Aorta (tissue), 5 donors: ENCODE measurements around the gene COL7A1. TPM values are rescaled to one million over a fixed set of nuclear protein-coding genes. Genes with fewer than 3 reads are reported as not detected.

Source experiments
- ATAC-seq: fragments of 200-7000 bp; cut with Tn5 transposase; one replicate; pipeline ENCODE4 v1.9.1; 2022; ENCODE audit warnings: moderate library complexity; ENCODE audit not compliant: low FRiP score
- DNase-seq, 2 donors: peaks; one replicate each; pipeline ENCODE4 v3.0.0-alpha.2; 2020
- H3K27ac ChIP-seq, 2 donors: one replicate each; pipeline ENCODE4 v1.5.1; 2013; ENCODE audit warnings: low read length in 2 of 2, mild to moderate bottlenecking in 2 of 2, moderate library complexity in 2 of 2, control low read depth in 1 of 2, inconsistent platforms in 1 of 2, low read depth in 1 of 2
- H3K27me3 ChIP-seq, 2 donors: one replicate each; pipeline ENCODE4 v1.6.1; 2013; ENCODE audit warnings: control low read depth in 1 of 2, low read length in 1 of 2, mild to moderate bottlenecking in 1 of 2, moderate library complexity in 1 of 2; ENCODE audit not compliant: insufficient read depth in 2 of 2, control insufficient read depth in 1 of 2
- H3K36me3 ChIP-seq, 2 donors: one replicate each; pipeline ENCODE4 v1.6.1; 2013; ENCODE audit warnings: control low read depth in 1 of 2, low read length in 1 of 2, mild to moderate bottlenecking in 1 of 2; ENCODE audit not compliant: insufficient read depth in 2 of 2, control insufficient read depth in 1 of 2
- H3K4me1 ChIP-seq, 2 donors: one replicate each; pipeline ENCODE4 v1.6.1; 2013; ENCODE audit warnings: low read length in 2 of 2, control low read depth in 1 of 2, mild to moderate bottlenecking in 1 of 2, moderate library complexity in 1 of 2; ENCODE audit not compliant: insufficient read depth in 2 of 2, control insufficient read depth in 1 of 2
- H3K4me3 ChIP-seq, 2 donors: one replicate each; pipeline ENCODE4 v1.5.1; 2013; ENCODE audit warnings: low read length in 2 of 2, control low read depth in 1 of 2, mild to moderate bottlenecking in 1 of 2
- H3K9me3 ChIP-seq: one replicate; pipeline ENCODE4 v1.6.1; 2013; ENCODE audit warnings: mild to moderate bottlenecking, low read length; ENCODE audit not compliant: control insufficient read depth
- WGBS, 2 donors: extraction: QIAGEN DNeasy Blood & Tissue Kit; methylation state at CpG; one replicate each; pipeline ENCODE4 v1.1.7; 2013; 5-methylcytosine and 5-hydroxymethylcytosine counted together
- intact Hi-C, 2 donors: fragments of 100-400 bp; cut with DNase I; formaldehyde crosslinking; loops; one replicate each; pipeline versions ENCODE4 v1.14.2 to v1.15.0; 2022
- polyA plus RNA-seq, 2 donors: library from polyadenylated mRNA; stranded (reverse); fragments of 200-250 nt; gene quantifications; one replicate each; pipeline ENCODE4 v1.2.3, GENCODE V29; 2013
- total RNA-seq, 2 donors: library from RNA; stranded (reverse); fragmentation: NEBNext Ultra II Directional; extraction: Animal tissue kit (Norgen Biotek cat#: 25700); gene quantifications; one replicate each; pipeline ENCODE4 v1.2.1, GENCODE V29; 2021
- donor health status: healthy with polysubstance abuse.
- donor health status: Bipolar disorder and iron deficiency.
- donor health status: DM: no; HTN: no; CAD: no.
- donor health status: DM: no; HTN: no; CAD: no.
- donor health status: DM: yes; HTN: yes; CAD: no.

The COL7A1 gene
- total and polyA plus RNA-seq, 4 donors, result 3.9 to 217 (median 6.0) TPM

DNA sequence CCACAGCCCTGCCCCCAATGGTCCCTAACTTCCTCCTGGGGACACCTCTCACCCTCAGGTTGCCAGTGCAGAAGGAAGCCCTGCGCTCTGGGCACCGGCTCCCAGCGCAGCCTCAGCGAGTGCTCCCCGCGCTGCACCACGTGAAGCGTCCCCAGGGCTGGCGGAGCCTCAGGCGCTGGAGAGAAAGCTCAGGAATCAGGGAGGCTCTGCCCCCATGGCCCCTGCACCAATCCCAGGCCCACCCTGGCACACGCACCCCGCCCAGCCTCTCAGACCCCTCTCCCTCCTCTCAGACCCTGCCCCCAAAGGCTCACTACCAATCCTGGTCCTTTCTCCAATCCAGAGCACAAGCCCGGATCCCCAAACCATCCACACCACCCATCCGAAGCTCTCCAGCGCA, 6.9 kb downstream of the COL7A1 start:
- DNase-seq, result no peak
- no peak overlapping the region for H3K4me3 ChIP-seq
- H3K36me3 ChIP-seq, result no peaks in the 10 kb centered on the region
- intact Hi-C loops, result no loop called here
- H3K4me1 ChIP-seq, result no peaks in the 10 kb centered on the region
- H3K9me3 ChIP-seq, result no peaks in the 10 kb centered on the region
- H3K27me3 ChIP-seq, result no peaks in the 10 kb centered on the region
- no peak for ATAC-seq
- H3K27ac ChIP-seq, result no peak overlapping the region
- 82 to 83% methylated on average over 15 of the region's 15 CpGs for WGBS, 2 donors

DNA sequence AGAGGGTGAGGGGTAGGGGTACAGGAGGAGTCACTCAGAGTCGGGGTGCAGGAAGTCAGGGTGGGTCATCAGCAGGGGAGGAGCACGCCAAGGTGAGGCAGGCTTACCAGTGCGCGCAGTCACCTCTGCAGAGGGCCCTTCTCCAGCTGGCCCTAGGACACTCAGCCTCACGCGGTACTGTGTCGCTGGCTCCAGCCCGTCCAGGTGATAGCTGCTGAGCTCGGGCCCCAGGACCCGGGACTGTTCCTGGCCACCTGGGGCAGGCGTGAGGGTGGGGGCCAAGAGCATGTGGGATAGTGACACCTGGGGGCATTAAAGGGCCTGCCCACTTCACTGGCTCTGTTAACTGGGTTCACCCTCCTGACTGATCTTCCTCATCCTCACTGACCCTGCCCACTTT, 7.4 kb downstream of the COL7A1 start:
- no peak for DNase-seq
- ATAC-seq, result no peak
- Histone ChIP-seq H3K9me3 (no peaks in the 10 kb centered on the region), H3K27ac (no peak overlapping the region), H3K27me3 (no peaks in the 10 kb centered on the region), H3K36me3 (no peaks in the 10 kb centered on the region), H3K4me3 (no peak overlapping the region), H3K4me1 (no peaks in the 10 kb centered on the region)
- intact Hi-C loops, result no loop called here
- 83 to 90% methylated on average over 10 to 11 of the region's 11 CpGs for WGBS, 2 donors

DNA sequence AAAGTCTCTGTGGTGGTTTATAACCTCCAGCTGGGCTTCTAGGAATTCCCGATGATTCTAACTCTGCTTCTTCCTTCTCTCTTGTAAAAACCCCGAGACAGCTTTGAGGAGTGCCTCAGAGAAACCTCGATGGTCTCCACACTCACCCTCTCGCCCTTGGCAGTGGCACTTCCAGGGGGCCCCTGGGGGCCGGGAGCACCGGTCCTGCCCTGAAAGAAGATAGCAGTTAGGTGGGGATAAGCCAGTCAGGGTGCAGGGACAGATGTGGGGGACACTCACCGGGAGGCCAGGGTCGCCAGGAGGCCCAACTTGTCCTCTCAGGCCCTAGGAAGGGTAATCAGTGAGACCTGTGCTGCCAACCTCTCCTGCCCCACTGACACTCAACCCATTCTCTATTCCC, 9.7 kb downstream of the COL7A1 start:
- no peak for DNase-seq
- intact Hi-C loops, result no loop called here
- no peak for ATAC-seq
- Histone ChIP-seq H3K36me3 (no peaks in the 10 kb centered on the region), H3K27ac (no peak overlapping the region), H3K4me1 (no peaks in the 10 kb centered on the region), H3K27me3 (no peaks in the 10 kb centered on the region), H3K9me3 (no peaks in the 10 kb centered on the region), H3K4me3 (no peak overlapping the region)
- WGBS, 2 donors, result 81 to 85% methylated on average over 8 of the region's 8 CpGs

DNA sequence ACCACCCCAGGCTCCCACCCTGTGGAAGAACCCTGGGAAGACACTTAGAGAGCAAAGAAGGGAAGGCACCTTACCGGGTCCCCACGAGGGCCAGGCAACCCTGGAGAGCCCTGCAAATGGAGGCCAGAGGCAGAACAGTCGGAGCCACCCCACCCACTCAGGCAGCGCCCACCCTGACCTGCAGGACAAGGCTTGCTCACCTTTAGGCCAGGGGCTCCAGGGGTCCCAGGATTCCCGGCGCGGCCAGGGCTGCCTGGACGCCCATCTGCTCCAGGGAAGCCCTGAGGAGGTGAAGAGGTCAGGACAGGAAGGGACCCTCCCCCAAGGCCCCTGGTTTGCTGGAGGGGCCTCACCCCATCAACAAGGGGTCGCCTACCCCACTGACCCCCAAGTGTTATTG, 10.3 kb downstream of the COL7A1 start:
- DNase-seq, result no peak
- ATAC-seq, result no peak
- no peaks in the 10 kb centered on the region for H3K9me3 ChIP-seq
- intact Hi-C loops, result no loop called here
- H3K27me3 ChIP-seq, result no peaks in the 10 kb centered on the region
- H3K4me3 ChIP-seq, result no peak overlapping the region
- H3K4me1 ChIP-seq, result no peaks in the 10 kb centered on the region
- 90 to 91% methylated on average over 9 of the region's 9 CpGs for WGBS, 2 donors
- no peaks in the 10 kb centered on the region for H3K36me3 ChIP-seq
- H3K27ac ChIP-seq, result no peak overlapping the region

DNA sequence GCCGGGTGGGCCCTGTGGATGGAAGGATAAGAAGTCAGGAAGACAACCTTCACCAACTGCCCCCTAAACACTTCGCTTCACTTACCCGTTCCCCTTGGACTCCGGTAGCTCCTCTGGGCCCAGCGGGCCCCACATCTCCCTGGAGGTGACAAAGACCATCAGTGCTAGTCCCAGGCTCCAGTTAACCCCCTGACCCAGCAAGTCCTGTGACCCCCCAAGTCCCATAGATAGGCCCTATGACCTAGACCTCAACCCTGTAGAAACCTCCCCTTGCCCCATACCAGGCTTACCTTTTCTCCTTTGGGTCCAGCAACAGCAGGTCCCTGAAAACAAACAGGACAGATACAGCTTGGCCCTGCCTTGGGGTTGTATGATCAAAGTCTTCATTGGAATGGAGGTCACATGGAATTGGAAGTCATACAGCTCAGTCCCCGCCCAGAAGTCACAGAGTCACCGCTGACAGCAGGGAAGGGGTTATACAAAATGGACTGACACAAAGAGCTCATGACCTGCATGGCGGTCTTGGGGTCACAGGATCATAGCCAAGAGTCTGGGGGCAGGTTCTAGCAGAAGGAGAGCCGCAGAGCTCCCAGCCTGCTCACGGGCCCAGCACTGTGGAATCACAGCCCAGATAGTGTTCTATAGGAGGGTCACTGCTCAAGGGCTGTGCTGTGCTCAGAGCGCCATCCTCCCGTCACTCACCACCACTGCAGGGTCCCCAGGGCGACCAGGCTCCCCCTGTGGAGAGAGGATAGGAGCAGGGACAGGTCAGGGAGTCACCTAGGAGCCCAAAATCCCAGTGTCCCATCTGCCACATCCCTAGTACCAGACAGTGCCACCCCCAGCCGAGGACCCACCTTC, 13.3 kb downstream of the COL7A1 start:
- H3K36me3 ChIP-seq, result no peaks in the 10 kb centered on the region
- H3K9me3 ChIP-seq, result no peaks in the 10 kb centered on the region
- intact Hi-C loops, result no loop called here
- H3K4me3 ChIP-seq, result no peak overlapping the region
- 92 to 95% methylated on average over 14 of the region's 14 CpGs for WGBS, 2 donors
- no peaks in the 10 kb centered on the region for H3K4me1 ChIP-seq
- no peak overlapping the region for H3K27ac ChIP-seq
- DNase-seq, result no peak
- ATAC-seq, result no peak
- no peaks in the 10 kb centered on the region for H3K27me3 ChIP-seq

DNA sequence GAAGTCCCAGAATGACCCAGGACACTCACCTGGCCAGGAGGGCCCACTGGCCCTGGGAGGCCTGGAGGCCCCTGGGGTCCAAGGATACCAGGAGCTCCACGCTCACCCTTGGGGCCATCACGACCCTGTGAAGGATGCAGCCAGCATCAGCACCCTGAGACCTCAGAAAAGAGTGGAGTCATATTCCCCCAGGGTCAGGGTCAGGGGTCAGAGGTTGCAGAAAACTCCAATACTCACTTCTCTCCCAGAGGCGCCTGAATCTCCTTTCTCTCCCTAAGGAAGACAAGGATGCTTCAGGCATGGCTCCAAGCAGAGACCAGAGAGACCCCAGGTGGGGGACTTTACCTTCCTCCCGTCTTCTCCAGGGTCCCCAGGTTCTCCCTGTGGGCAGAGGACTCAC, 18.5 kb downstream of the COL7A1 start:
- Histone ChIP-seq H3K27me3 (no peaks in the 10 kb centered on the region), H3K27ac (no peak overlapping the region), H3K4me1 (no peaks in the 10 kb centered on the region), H3K9me3 (no peaks in the 10 kb centered on the region), H3K4me3 (no peak overlapping the region), H3K36me3 (no peaks in the 10 kb centered on the region)
- DNase-seq (no peak), ATAC-seq (no peak)
- WGBS, 2 donors, result 87% methylated on average over 4 of the region's 4 CpGs
- intact Hi-C loops, result no loop called here

DNA sequence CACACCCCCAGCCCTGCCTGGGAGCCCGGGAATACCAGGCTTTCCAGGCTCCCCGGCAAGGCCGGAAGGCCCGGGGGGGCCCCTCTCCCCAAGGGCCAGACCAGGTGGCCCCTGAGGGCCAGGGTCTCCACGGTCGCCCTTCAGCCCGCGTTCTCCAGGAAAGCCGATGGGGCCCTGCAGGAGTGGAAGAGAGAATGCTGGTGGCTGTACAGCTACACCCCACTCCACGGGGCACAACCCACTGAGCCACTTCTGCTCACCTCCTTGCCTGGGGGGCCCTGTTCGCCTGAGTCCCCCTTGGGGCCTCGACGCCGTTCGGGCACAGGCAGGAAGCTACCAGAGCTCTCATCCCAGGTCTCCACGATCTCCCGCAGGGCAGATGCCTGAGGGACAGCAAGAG, 19.8 kb downstream of the COL7A1 start:
- no peaks in the 10 kb centered on the region for H3K27me3 ChIP-seq
- no peaks in the 10 kb centered on the region for H3K36me3 ChIP-seq
- H3K9me3 ChIP-seq, result no peaks in the 10 kb centered on the region
- DNase-seq (no peak), ATAC-seq (no peak)
- H3K4me1 ChIP-seq, result no peaks in the 10 kb centered on the region
- 89 to 90% methylated on average over 17 of the region's 17 CpGs for WGBS, 2 donors
- intact Hi-C loops, result no loop called here
- H3K27ac ChIP-seq, result no peak overlapping the region
- H3K4me3 ChIP-seq, result no peak overlapping the region

DNA sequence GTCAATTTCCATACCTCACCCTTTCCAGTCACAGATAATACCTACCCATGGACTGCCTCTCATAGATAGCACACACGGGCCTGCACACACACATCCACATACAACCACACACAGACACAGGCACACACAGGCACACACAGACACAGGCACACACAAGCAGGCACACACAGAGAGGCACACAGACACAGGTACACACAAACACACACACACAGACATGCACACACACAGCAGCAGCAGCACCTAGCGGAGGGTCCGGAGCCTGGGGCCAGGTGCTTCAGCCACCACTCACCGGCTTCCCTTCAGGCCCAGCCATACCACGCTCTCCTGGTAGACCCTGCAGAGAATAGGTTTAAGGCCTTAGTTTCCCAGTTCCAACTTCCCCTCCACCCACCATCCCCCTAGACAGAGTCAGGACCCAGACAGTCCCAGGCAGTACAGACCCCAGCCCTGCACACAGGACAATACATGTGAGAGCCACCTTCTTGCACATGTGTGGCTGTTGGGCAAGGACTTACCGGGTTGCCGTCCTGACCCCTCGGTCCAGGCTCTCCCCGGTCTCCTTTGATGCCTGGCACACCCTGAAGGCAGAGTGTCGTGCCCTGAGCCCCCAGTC, 21.1 kb downstream of the COL7A1 start:
- DNase-seq (no peak), ATAC-seq (no peak)
- Histone ChIP-seq H3K36me3 (no peaks in the 10 kb centered on the region), H3K27me3 (no peaks in the 10 kb centered on the region), H3K4me1 (no peaks in the 10 kb centered on the region), H3K9me3 (no peaks in the 10 kb centered on the region), H3K4me3 (no peak overlapping the region), H3K27ac (no peak overlapping the region)
- WGBS, 2 donors, result 93% methylated on average over 10 of the region's 10 CpGs
- intact Hi-C loops, result no loop called here

DNA sequence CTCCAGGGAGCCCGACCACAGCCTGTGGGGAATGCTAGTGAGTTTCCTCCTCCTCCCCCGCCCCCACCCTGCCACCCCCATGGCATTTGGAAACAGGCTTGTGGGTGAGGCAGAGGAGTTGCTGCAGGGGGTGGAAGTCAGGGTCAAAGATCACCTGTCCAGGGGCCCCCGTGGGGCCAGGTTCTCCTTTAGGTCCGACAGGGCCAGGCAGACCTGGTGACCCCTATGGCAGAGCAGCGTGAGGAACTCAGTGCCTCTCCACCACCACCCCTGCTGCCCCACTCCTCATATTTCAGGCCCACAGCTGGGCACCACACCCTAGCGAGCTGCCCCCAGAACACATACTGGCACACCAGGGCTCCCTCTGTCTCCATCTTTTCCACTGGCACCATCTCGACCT, 22.6 kb downstream of the COL7A1 start:
- WGBS, 2 donors, result 89% methylated on average over 5 to 7 of the region's 7 CpGs
- ATAC-seq, result no peak

More for the DNA sequence above, 22.6 kb downstream of the COL7A1 start:
- Histone ChIP-seq H3K27me3 (no peaks in the 10 kb centered on the region), H3K4me3 (no peak overlapping the region), H3K36me3 (no peaks in the 10 kb centered on the region), H3K27ac (no peak overlapping the region), H3K9me3 (no peaks in the 10 kb centered on the region), H3K4me1 (no peaks in the 10 kb centered on the region)
- no peak for DNase-seq
- intact Hi-C loops, result no loop called here
